Kidney (tissue), 14 donors: ENCODE measurements around the gene DSCAM. TPM values are rescaled to one million over a fixed set of nuclear protein-coding genes. Genes with fewer than 3 reads are reported as not detected.

Experiments
- DNase-seq, 5 donors: peaks; one replicate each; pipeline ENCODE4 v3.0.0-alpha.2; 2013 to 2020
- FAIRE-seq: peaks from 2 replicates; lab custom pipeline; 2012; peaks lifted over from hg19 to GRCh38; lab: Jason Lieb, UNC
- H3K27ac ChIP-seq, 2 donors: one replicate each; pipeline ENCODE4 v1.7.0; 2013; ENCODE audit warnings: low read depth in 2 of 2, low read length in 2 of 2, inconsistent platforms in 1 of 2
- H3K27me3 ChIP-seq: one replicate; pipeline ENCODE4 v1.7.1; 2013; ENCODE audit warnings: low read length, inconsistent platforms; ENCODE audit not compliant: control insufficient read depth, insufficient read depth
- H3K36me3 ChIP-seq, 3 donors: one replicate each; pipeline versions ENCODE4 v1.7.0 to v1.7.1; 2013; ENCODE audit warnings: low read length in 3 of 3, control low read depth in 1 of 3, inconsistent platforms in 1 of 3; ENCODE audit not compliant: insufficient read depth in 3 of 3, control insufficient read depth in 2 of 3
- H3K4me1 ChIP-seq, 3 donors: one replicate each; pipeline versions ENCODE4 v1.7.0 to v1.7.1; 2013; ENCODE audit warnings: low read length in 3 of 3, inconsistent platforms in 1 of 3, low read depth in 1 of 3; ENCODE audit not compliant: control insufficient read depth in 2 of 3, insufficient read depth in 2 of 3
- H3K4me3 ChIP-seq, 3 donors: one replicate each; pipeline versions ENCODE4 v1.7.0 to v1.8.1; 2013; ENCODE audit warnings: low read length in 3 of 3, control low read depth in 1 of 3, inconsistent platforms in 1 of 3
- H3K9ac ChIP-seq, 3 donors: one replicate each; pipeline versions ENCODE4 v1.7.0 to v1.7.1; 2013; ENCODE audit warnings: low read length in 3 of 3, control low read depth in 1 of 3, inconsistent platforms in 1 of 3
- H3K9me3 ChIP-seq, 3 donors: one replicate each; pipeline versions ENCODE4 v1.7.0 to v1.7.1; 2013; ENCODE audit warnings: low read length in 3 of 3, control low read depth in 1 of 3, inconsistent platforms in 1 of 3; ENCODE audit not compliant: control insufficient read depth in 2 of 3, insufficient read depth in 1 of 3
- CTCF ChIP-seq: IDR thresholded peaks from 3 replicates; pipeline ENCODE4 v1.5.1; 2012; ENCODE audit warnings: mild to moderate bottlenecking, moderate library complexity, borderline replicate concordance; ENCODE audit not compliant: insufficient read depth; ENCODE audit errors: extremely low read depth
- intact Hi-C: fragments of 100-400 bp; cut with DNase I; formaldehyde crosslinking; loops from one replicate; pipeline ENCODE4 v1.11.1; 2022
- polyA plus RNA-seq: library from polyadenylated mRNA; stranded (reverse); fragments of 350-450 nt; fragmentation: Illumina TruSeq; extraction: RNeasy Lipid Tissue Mini Kit (QIAGEN cat#74804); gene quantifications from one replicate; pipeline ENCODE4 v1.2.3, GENCODE V29; 2014; ENCODE audit warnings: low read depth, low replicate concordance; ENCODE audit not compliant: insufficient read depth
- total RNA-seq: library from RNA; stranded (reverse); fragmentation: NEBNext Ultra II Directional; extraction: Animal tissue kit (Norgen Biotek cat#: 25700); gene quantifications from one replicate; pipeline ENCODE4 v1.2.1, GENCODE V29; 2021
- donor health status: control.
- donor health status: control.
- donor health status: control.
- donor health status: control.
- donor health status: control.
- donor health status: DM: yes; HTN: yes; CAD: no.
- donor health status: Normal renal cell carcinoma (clear cell type).

Gene DSCAM
- total and polyA plus RNA-seq, 2 donors from 2014 or later: not detected

- no peaks in the 10 kb centered on the region for H3K4me1 ChIP-seq
- H3K27ac ChIP-seq: no peak overlapping the region
- no peak for FAIRE-seq
- H3K9ac ChIP-seq: no peak overlapping the region
- no peak overlapping the region for H3K4me3 ChIP-seq
- no peak for DNase-seq
- no peak for TF ChIP-seq CTCF
- intact Hi-C loops: no loop called here
- H3K36me3 ChIP-seq: no peaks in the 10 kb centered on the region
- no peaks in the 10 kb centered on the region for H3K9me3 ChIP-seq
- no peaks in the 10 kb centered on the region for H3K27me3 ChIP-seq
Measured at GRCh38 chr21:40013001-40013735, 833.8 kb downstream of the DSCAM start.

GRCh38 chr21:40011371-40011770 is 835.6 kb downstream of the DSCAM start:
- no peaks in the 10 kb centered on the region for H3K36me3 ChIP-seq
- no peak for DNase-seq
- no peaks in the 10 kb centered on the region for H3K27me3 ChIP-seq
- H3K9me3 ChIP-seq: no peaks in the 10 kb centered on the region
- H3K4me3 ChIP-seq: no peak overlapping the region
- no peak for TF ChIP-seq CTCF
- no peaks in the 10 kb centered on the region for H3K4me1 ChIP-seq
- no peak overlapping the region for H3K9ac ChIP-seq
- no peak overlapping the region for H3K27ac ChIP-seq
- no peak for FAIRE-seq
- intact Hi-C loops: no loop called here

- no peaks in the 10 kb centered on the region for H3K4me1 ChIP-seq
- intact Hi-C loops: no loop called here
- no peak overlapping the region for H3K9ac ChIP-seq
- H3K4me3 ChIP-seq: no peak overlapping the region
- TF ChIP-seq CTCF: no peak
- no peak for DNase-seq
- H3K27me3 ChIP-seq: no peaks in the 10 kb centered on the region
- H3K27ac ChIP-seq: no peak overlapping the region
- no peak for FAIRE-seq
- no peaks in the 10 kb centered on the region for H3K9me3 ChIP-seq
- no peaks in the 10 kb centered on the region for H3K36me3 ChIP-seq
Measured at GRCh38 chr21:40002978-40003377, 844.0 kb downstream of the DSCAM start.
